ENCODE measurements around the gene TMEM63B. TPM values are rescaled to one million over a fixed set of nuclear protein-coding genes. Genes with fewer than 3 reads are reported as not detected.

Gene TMEM63B
- 22.3 and 22.6 TPM in 2 replicates for total RNA-seq (2022)
- Bru-seq, nascent RNA: percentile 47 among the genes with signal in this experiment
- BruChase-seq, experiment 1, labeled RNA remaining after a 6-hour chase: percentile 65 among the genes with signal in this experiment
- BruChase-seq, experiment 2, labeled RNA remaining after a 2-hour chase: percentile 63 among the genes with signal in this experiment
- long read RNA-seq, partial matches to known transcripts: 3 of 7 reads
- long read RNA-seq, other reads (novel, unspliced or antisense): 3 of 7 reads

DNA sequence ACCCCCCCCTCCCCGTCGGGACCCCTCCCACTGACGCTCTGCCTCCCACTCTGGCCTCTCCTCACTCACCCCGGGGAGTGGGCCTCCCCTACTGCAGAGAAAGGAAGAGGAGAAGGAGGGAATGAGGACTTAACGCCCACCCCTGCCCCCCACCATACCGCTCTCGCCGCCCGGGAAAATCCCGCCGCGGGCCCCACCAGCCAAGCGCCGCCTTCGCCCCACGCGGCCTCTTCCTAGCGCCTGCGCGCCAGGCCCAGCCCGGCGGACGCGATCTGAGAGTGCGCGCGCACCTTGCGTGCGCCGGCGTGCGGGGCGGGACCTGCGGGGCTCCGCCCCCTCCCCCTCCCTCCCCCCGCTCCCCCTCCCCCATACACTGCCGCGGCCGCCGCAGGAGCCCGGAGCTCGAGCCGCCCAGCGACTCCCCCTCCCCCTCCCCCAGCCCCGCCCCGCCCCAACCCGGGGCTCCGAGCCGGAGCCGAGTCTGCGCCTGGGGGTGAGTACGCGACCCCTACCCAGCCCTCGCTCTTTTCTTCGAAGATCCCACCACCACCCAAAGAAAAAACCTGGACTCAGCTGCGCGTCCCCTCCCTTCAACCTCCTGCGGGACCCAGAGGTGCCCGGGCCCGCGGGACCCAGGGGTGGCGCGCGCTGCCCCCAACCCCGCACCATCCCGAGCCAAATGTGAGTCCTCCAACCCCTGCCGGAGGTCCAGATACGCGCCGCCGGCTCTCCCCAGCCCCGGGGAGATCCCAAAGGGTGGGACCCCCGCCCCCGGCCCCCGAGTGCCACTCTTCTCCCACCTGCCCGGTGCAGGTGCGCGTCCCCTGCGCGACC is at the start of gene TMEM63B, which contains the start of gene MRPL14:
Gene TMEM63B (plus strand): TSS at position 369 of the 834 bp plus-strand sequence. CDS start 7,031 bp downstream, outside the sequence.
Gene MRPL14 (minus strand): TSS at position 267 of the 834 bp plus-strand sequence. CDS start 10,841 bp downstream, outside the sequence.
- intact Hi-C loops (cut with micrococcal nuclease): no loop called here
- BruUV-seq (replicated peaks): no TSS peak
- CTCF ChIA-PET: interaction anchor here (1.0 kb wide), 1 partner anchor 24 kb away, joined by 3 read pairs; no protein-coding TSS in a partner anchor

DNA sequence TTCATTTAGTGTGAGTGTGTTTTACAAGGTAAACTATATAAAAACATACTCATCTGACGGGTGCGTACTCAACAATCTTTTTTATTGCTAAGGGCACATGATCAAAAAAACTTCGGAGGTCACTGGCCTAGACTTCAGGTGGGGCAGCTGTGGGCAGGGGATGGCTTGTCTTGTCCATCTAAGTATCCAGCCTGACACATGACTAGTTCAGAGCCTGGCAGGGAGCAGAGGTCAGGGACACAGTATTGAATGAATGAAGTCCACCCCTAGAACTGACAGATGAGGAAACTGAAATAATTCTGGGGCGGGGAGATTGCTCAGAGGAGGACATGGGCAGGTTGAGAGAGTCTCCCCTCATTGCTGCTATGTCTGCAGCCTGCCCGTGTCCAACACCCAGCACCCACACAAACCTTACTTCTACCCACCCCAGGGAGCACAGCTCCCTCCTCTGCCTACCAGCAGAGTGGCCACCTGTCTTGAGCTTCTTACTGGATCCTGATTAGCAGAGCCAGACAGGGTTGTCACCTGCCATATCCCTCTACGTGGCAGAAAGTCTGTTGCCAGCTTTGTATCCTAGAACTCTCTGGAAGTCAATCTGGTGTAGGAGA is 49.0 kb upstream of the TMEM63B start:
- peaks cover 11% of the 10 kb centered on the region for H3K4me1 Mint-ChIP-seq (ENCODE audit: insufficient read depth, unreplicated experiment)
- H3K4me3 Mint-ChIP-seq (ENCODE audit: unreplicated experiment): no peak overlapping the region
- intact Hi-C loops (cut with micrococcal nuclease): loop anchor here (2.0 kb wide), 1 partner anchor 152 kb away; no protein-coding TSS in a partner anchor
- ChIA-PET CTCF (interaction anchor here (0.6 to 12.0 kb wide), 34 partner anchors 10 to 1352 kb away, joined by 3 to 237 read pairs (median 4); partner anchors contain the start of gene VEGFA), POLR2A (interaction anchor here (0.7 to 2.0 kb wide), 7 partner anchors 20 to 443 kb away, joined by 3 to 23 read pairs (median 4); partner anchors contain the start of genes MAD2L1BP and VEGFA)
- peak overlapping the region; percentile 61 for H3K27ac Mint-ChIP-seq (ENCODE audit: low read depth, unreplicated experiment)
- BruUV-seq (replicated peaks): no TSS peak
- no peak for DNase-seq (ENCODE audit: unreplicated experiment)
- H3K9me3 Mint-ChIP-seq (ENCODE audit: unreplicated experiment): no peaks in the 10 kb centered on the region
- no peak for TF ChIP-seq CTCF (IDR thresholded peaks at IDR 0.05; ENCODE audit: unreplicated experiment)
- no peaks in the 10 kb centered on the region for H3K27me3 Mint-ChIP-seq (ENCODE audit: insufficient read depth, unreplicated experiment)
- no peaks in the 10 kb centered on the region for H3K36me3 Mint-ChIP-seq (ENCODE audit: insufficient read depth, unreplicated experiment)

More for the DNA sequence above, at the start of gene TMEM63B, which contains the start of gene MRPL14:
- Mint-ChIP-seq H3K27ac (ENCODE audit: low read depth, unreplicated experiment) (peak within 1 kb of the TSS; percentile 96), H3K27me3 (ENCODE audit: insufficient read depth, unreplicated experiment) (no peaks in the 10 kb centered on the region), H3K4me3 (ENCODE audit: unreplicated experiment) (peak within 1 kb of the TSS; percentile 95), H3K4me1 (ENCODE audit: insufficient read depth, unreplicated experiment) (peaks cover 47% of the 10 kb centered on the region), H3K9me3 (ENCODE audit: unreplicated experiment) (no peaks in the 10 kb centered on the region), H3K36me3 (ENCODE audit: insufficient read depth, unreplicated experiment) (peaks cover 7% of the 10 kb centered on the region)
- TF ChIP-seq CTCF (IDR thresholded peaks at IDR 0.05; ENCODE audit: unreplicated experiment): no peak
- peak; percentile 86 for DNase-seq (ENCODE audit: unreplicated experiment)
- POLR2A ChIA-PET: interaction anchor here (0.8 to 1.3 kb wide), 2 partner anchors 11 to 119 kb away, joined by 4 to 6 read pairs; partner anchors contain the start of gene HSP90AB1

DNA sequence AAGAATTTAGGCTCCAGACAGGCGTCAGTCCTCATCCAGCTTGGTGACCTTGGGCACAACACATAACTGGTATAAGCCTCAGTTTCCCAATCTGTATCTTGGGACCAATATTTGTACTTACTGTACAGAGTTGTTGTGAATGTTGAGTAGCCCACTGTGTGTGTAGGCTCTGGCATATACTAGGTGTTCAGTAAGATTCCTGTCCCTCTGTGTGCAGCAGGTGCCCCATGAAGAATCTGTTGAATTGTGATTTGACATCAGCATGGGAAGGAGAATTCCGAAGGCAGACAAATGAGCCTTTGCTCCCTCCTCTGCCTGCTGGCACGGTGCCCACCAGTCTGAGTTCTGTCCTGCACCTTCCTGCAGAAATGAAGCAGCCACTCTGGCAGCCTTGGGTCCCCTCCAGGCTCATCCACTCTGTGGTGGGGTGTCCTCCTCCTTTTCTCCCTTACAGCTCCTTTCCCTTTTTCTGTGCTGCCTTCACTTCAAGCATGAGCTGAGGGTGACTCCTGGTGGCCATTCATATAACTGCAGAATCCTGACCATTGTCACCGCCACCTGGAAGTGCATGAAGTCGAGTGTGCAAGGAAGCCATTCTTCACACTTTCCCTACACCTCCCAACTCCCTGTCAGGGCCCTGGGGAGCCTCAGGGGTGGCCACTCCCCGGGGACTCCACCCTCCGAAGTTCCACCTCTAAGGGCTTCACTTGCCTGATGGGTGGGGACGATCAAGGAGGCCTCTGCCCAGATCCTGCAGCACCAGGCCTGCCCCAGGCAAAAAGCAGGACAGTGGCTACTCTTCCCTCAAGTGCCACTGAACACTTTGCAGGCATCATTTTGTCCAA is 48.3 kb upstream of the TMEM63B start:
- H3K36me3 Mint-ChIP-seq (ENCODE audit: insufficient read depth, unreplicated experiment): no peaks in the 10 kb centered on the region
- DNase-seq (ENCODE audit: unreplicated experiment): peak; percentile 84
- no peak overlapping the region for H3K27ac Mint-ChIP-seq (ENCODE audit: low read depth, unreplicated experiment)
- no peaks in the 10 kb centered on the region for H3K27me3 Mint-ChIP-seq (ENCODE audit: insufficient read depth, unreplicated experiment)
- peaks cover 7% of the 10 kb centered on the region for H3K4me1 Mint-ChIP-seq (ENCODE audit: insufficient read depth, unreplicated experiment)
- no peak overlapping the region for H3K4me3 Mint-ChIP-seq (ENCODE audit: unreplicated experiment)
- intact Hi-C loops (cut with micrococcal nuclease): loop anchor here (1.0 to 2.0 kb wide), 5 partner anchors 152 to 412 kb away; no protein-coding TSS in a partner anchor
- CTCF ChIA-PET: interaction anchor here (0.6 to 12.0 kb wide), 36 partner anchors 9 to 1351 kb away, joined by 3 to 237 read pairs (median 4); partner anchors contain the start of gene VEGFA
- POLR2A ChIA-PET: interaction anchor here (0.7 to 2.0 kb wide), 8 partner anchors 19 to 444 kb away, joined by 3 to 23 read pairs (median 4); partner anchors contain the start of genes MAD2L1BP and VEGFA
- peak; percentile 89 for TF ChIP-seq CTCF (IDR thresholded peaks at IDR 0.05; ENCODE audit: unreplicated experiment)
- H3K9me3 Mint-ChIP-seq (ENCODE audit: unreplicated experiment): no peaks in the 10 kb centered on the region
- BruUV-seq (replicated peaks): no TSS peak

All from MCF 10A (cell line).